HEK293 (cell line): Measurements from ENCODE around the gene ITGAL.

Experiments used
- GLIS1 ChIP-seq: fragments of 450-650 bp; formaldehyde crosslinking; IDR thresholded peaks from 2 replicates; pipeline ENCODE4 v1.5.1; 2016; ENCODE audit warnings: missing biosample characterization, missing genetic modification characterization
- GLIS2 ChIP-seq: fragments of 450-650 bp; formaldehyde crosslinking; IDR thresholded peaks from 2 replicates; pipeline ENCODE4 v1.5.1; 2016; ENCODE audit warnings: missing biosample characterization, missing genetic modification characterization
- IKZF3 ChIP-seq: fragments of 450-650 bp; IDR thresholded peaks from 2 replicates; pipeline ENCODE4 v1.5.0; 2018; ENCODE audit warnings: missing biosample characterization, mild to moderate bottlenecking, missing genetic modification characterization, moderate library complexity
- KLF10 ChIP-seq: fragments of 450-650 bp; IDR thresholded peaks from 2 replicates; pipeline ENCODE4 v1.5.1; 2018; ENCODE audit warnings: missing biosample characterization, mild to moderate bottlenecking, missing genetic modification characterization
- OSR2 ChIP-seq: fragments of 450-650 bp; formaldehyde crosslinking; IDR thresholded peaks from 2 replicates; pipeline ENCODE4 v1.5.1; 2016; ENCODE audit warnings: missing biosample characterization, missing genetic modification characterization
- SETDB1 ChIP-seq: IDR thresholded peaks from one replicate; pipeline ENCODE4 v1.6.1; 2017; ENCODE audit warnings: mild to moderate bottlenecking, low read length, moderate library complexity, mixed read lengths; ENCODE audit not compliant: insufficient read length
- SP3 ChIP-seq: fragments of 450-650 bp; formaldehyde crosslinking; IDR thresholded peaks from 2 replicates; pipeline ENCODE4 v1.5.1; 2016; ENCODE audit warnings: missing biosample characterization, missing genetic modification characterization
- ZBTB20 ChIP-seq: fragments of 450-650 bp; formaldehyde crosslinking; IDR thresholded peaks from 2 replicates; pipeline ENCODE4 v1.5.1; 2016; ENCODE audit warnings: missing biosample characterization, missing genetic modification characterization
- ZFP69B ChIP-seq: fragments of 450-650 bp; formaldehyde crosslinking; IDR thresholded peaks from 2 replicates; pipeline ENCODE4 v1.5.1; 2016; ENCODE audit warnings: missing biosample characterization, missing genetic modification characterization
- ZIC2 ChIP-seq: fragments of 450-650 bp; formaldehyde crosslinking; IDR thresholded peaks from 2 replicates; pipeline ENCODE4 v1.5.1; 2016; ENCODE audit warnings: missing biosample characterization, missing genetic modification characterization
- ZNF114 ChIP-seq: fragments of 450-650 bp; formaldehyde crosslinking; IDR thresholded peaks from 2 replicates; pipeline ENCODE4 v1.5.0; 2017; ENCODE audit warnings: missing biosample characterization, missing genetic modification characterization
- ZNF146 ChIP-seq: fragments of 450-650 bp; formaldehyde crosslinking; IDR thresholded peaks from 2 replicates; pipeline ENCODE4 v1.5.1; 2016; ENCODE audit warnings: missing biosample characterization, missing genetic modification characterization
- ZNF19 ChIP-seq: fragments of 450-650 bp; formaldehyde crosslinking; IDR thresholded peaks from 2 replicates; pipeline ENCODE4; 2016; ENCODE audit warnings: missing biosample characterization, missing genetic modification characterization, low read depth
- ZNF239 ChIP-seq: fragments of 450-650 bp; formaldehyde crosslinking; IDR thresholded peaks from 2 replicates; pipeline ENCODE4 v1.5.1; 2016; ENCODE audit warnings: missing biosample characterization, missing genetic modification characterization
- ZNF37A ChIP-seq: fragments of 450-650 bp; IDR thresholded peaks from 2 replicates; pipeline ENCODE4 v1.5.1; 2018; ENCODE audit warnings: missing biosample characterization, missing genetic modification characterization
- ZNF391 ChIP-seq: fragments of 450-650 bp; formaldehyde crosslinking; IDR thresholded peaks from 2 replicates; pipeline ENCODE4 v1.5.1; 2016; ENCODE audit warnings: low read depth, missing biosample characterization, missing genetic modification characterization, borderline replicate concordance
- ZNF501 ChIP-seq: fragments of 450-650 bp; formaldehyde crosslinking; IDR thresholded peaks from 2 replicates; pipeline ENCODE4 v1.5.1; 2016; ENCODE audit warnings: missing biosample characterization, missing genetic modification characterization
- ZNF664 ChIP-seq: fragments of 450-650 bp; formaldehyde crosslinking; IDR thresholded peaks from 2 replicates; pipeline ENCODE4 v1.5.1; 2016; ENCODE audit warnings: missing biosample characterization, missing genetic modification characterization
- ZNF768 ChIP-seq: fragments of 450-650 bp; formaldehyde crosslinking; IDR thresholded peaks from 2 replicates; pipeline ENCODE4 v1.5.1; 2018; ENCODE audit warnings: missing biosample characterization, mild to moderate bottlenecking, missing genetic modification characterization
- ZNF777 ChIP-seq: fragments of 450-650 bp; formaldehyde crosslinking; IDR thresholded peaks from 2 replicates; pipeline ENCODE4 v1.5.1; 2017; ENCODE audit warnings: missing biosample characterization, missing genetic modification characterization, borderline replicate concordance
- ZXDB ChIP-seq: fragments of 450-650 bp; formaldehyde crosslinking; IDR thresholded peaks from 2 replicates; pipeline ENCODE4 v1.5.1; 2016; ENCODE audit warnings: missing biosample characterization, missing genetic modification characterization
- TF ChIP-seq, protein P1 (sequence below): fragments of 450-650 bp; formaldehyde crosslinking; IDR thresholded peaks from 2 replicates; pipeline ENCODE4 v1.5.1; 2017; ENCODE audit warnings: missing biosample characterization, missing genetic modification characterization
- TF ChIP-seq, protein P2 (sequence below): fragments of 450-650 bp; formaldehyde crosslinking; IDR thresholded peaks from 2 replicates; pipeline ENCODE4 v1.5.1; 2016; ENCODE audit warnings: missing biosample characterization, missing genetic modification characterization, borderline replicate concordance
- TF ChIP-seq, protein P3 (sequence below): fragments of 450-650 bp; formaldehyde crosslinking; IDR thresholded peaks from 2 replicates; pipeline ENCODE4 v1.5.1; 2017; ENCODE audit warnings: missing biosample characterization, missing genetic modification characterization
- TF ChIP-seq, protein P4 (sequence below): fragments of 450-650 bp; formaldehyde crosslinking; IDR thresholded peaks from 2 replicates; pipeline ENCODE4 v1.5.1; 2016; ENCODE audit warnings: missing biosample characterization, missing genetic modification characterization
- TF ChIP-seq, protein P5 (sequence below): sonication (generic); formaldehyde crosslinking; IDR thresholded peaks from 2 replicates; pipeline ENCODE4 v1.8.1; 2022; ENCODE audit warnings: mild to moderate bottlenecking, moderate library complexity, missing genetic modification reagents
- TF ChIP-seq, protein P6 (sequence below): fragments of 450-650 bp; formaldehyde crosslinking; IDR thresholded peaks from 2 replicates; pipeline ENCODE4 v1.5.1; 2016; ENCODE audit warnings: missing biosample characterization, missing genetic modification characterization

ITGAL gene

DNA sequence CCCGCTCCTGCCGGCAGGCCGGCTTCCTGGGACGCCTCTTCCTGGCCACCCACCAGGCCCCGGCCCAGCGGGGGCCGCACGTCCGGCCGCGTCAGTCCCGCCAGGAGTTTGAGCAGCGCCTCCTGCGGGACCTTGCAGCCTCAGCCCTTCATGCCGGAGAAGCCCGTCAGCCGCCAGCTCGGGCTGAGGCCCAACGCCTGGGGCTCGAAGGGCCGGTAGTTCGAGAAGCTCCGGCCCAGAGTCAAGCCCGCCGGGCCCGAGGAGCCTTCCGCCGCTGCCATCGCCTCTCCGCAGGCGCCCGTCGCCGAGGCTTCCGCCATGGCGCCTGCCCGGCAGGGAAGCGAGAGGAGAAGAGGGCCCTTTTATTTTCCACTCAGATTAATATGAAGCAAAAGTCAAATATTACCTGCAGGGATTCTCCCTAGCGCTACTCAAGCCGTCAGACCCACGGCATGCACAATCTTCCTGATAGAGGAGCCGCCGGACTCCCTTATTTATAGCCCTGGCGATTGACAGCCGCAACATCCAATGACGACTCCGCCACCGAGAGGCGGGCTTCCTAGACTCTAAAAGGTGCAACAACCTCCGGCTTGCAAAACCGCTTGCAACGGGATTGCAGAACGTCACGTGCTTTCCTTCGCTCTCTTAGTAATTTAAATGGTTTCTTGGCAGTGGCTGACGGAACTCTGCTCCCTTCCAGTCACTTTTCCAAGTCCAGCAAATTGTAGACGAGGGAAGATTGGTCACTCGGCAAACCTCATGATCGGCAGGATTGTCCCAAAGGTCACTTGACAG, 26.9 kb upstream of the ITGAL start, which contains the start of gene SEPHS2 (continued):
- TF ChIP-seq ZNF768 (tag by site-specific recombination) (no peak), ZNF114 (tag by site-specific recombination) (peak; percentile 99), GLIS2 (tag by site-specific recombination) (peak; percentile 86), ZNF146 (tag by site-specific recombination) (no peak), ZIC2 (tag by site-specific recombination) (peak; percentile 97), SP3 (peak; percentile 85), GLIS1 (tag by site-specific recombination) (peak; percentile 84), ZNF19 (tag by site-specific recombination) (no peak), ZFP69B (tag by site-specific recombination) (peak; percentile 79), ZNF501 (peak; percentile 74), ZXDB (tag by site-specific recombination) (peak; percentile 79), ZNF391 (peak; percentile 80), ZNF37A (tag by site-specific recombination) (no peak), IKZF3 (tag by site-specific recombination) (peak; percentile 93), ZNF664 (tag by site-specific recombination) (peak; percentile 99), ZNF777 (tag by site-specific recombination) (no peak; the same call in 1 of the 2 replicates), ZNF239 (tag by site-specific recombination) (0 out of 2 replicates have a peak, but pooled peaks have one; percentile 43), OSR2 (tag by site-specific recombination) (no peak), KLF10 (peak; percentile 64; the same call in 1 of the 2 replicates), ZBTB20 (tag by site-specific recombination) (peak; percentile 58), SETDB1 (peak; percentile 81)
- TF ChIP-seq, protein P1, sequence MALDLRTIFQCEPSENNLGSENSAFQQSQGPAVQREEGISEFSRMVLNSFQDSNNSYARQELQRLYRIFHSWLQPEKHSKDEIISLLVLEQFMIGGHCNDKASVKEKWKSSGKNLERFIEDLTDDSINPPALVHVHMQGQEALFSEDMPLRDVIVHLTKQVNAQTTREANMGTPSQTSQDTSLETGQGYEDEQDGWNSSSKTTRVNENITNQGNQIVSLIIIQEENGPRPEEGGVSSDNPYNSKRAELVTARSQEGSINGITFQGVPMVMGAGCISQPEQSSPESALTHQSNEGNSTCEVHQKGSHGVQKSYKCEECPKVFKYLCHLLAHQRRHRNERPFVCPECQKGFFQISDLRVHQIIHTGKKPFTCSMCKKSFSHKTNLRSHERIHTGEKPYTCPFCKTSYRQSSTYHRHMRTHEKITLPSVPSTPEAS (tag by site-specific recombination): no peak
- TF ChIP-seq, protein P2, sequence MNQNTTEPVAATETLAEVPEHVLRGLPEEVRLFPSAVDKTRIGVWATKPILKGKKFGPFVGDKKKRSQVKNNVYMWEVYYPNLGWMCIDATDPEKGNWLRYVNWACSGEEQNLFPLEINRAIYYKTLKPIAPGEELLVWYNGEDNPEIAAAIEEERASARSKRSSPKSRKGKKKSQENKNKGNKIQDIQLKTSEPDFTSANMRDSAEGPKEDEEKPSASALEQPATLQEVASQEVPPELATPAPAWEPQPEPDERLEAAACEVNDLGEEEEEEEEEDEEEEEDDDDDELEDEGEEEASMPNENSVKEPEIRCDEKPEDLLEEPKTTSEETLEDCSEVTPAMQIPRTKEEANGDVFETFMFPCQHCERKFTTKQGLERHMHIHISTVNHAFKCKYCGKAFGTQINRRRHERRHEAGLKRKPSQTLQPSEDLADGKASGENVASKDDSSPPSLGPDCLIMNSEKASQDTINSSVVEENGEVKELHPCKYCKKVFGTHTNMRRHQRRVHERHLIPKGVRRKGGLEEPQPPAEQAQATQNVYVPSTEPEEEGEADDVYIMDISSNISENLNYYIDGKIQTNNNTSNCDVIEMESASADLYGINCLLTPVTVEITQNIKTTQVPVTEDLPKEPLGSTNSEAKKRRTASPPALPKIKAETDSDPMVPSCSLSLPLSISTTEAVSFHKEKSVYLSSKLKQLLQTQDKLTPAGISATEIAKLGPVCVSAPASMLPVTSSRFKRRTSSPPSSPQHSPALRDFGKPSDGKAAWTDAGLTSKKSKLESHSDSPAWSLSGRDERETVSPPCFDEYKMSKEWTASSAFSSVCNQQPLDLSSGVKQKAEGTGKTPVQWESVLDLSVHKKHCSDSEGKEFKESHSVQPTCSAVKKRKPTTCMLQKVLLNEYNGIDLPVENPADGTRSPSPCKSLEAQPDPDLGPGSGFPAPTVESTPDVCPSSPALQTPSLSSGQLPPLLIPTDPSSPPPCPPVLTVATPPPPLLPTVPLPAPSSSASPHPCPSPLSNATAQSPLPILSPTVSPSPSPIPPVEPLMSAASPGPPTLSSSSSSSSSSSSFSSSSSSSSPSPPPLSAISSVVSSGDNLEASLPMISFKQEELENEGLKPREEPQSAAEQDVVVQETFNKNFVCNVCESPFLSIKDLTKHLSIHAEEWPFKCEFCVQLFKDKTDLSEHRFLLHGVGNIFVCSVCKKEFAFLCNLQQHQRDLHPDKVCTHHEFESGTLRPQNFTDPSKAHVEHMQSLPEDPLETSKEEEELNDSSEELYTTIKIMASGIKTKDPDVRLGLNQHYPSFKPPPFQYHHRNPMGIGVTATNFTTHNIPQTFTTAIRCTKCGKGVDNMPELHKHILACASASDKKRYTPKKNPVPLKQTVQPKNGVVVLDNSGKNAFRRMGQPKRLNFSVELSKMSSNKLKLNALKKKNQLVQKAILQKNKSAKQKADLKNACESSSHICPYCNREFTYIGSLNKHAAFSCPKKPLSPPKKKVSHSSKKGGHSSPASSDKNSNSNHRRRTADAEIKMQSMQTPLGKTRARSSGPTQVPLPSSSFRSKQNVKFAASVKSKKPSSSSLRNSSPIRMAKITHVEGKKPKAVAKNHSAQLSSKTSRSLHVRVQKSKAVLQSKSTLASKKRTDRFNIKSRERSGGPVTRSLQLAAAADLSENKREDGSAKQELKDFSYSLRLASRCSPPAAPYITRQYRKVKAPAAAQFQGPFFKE (tag by site-specific recombination): no peak
- TF ChIP-seq, protein P3, sequence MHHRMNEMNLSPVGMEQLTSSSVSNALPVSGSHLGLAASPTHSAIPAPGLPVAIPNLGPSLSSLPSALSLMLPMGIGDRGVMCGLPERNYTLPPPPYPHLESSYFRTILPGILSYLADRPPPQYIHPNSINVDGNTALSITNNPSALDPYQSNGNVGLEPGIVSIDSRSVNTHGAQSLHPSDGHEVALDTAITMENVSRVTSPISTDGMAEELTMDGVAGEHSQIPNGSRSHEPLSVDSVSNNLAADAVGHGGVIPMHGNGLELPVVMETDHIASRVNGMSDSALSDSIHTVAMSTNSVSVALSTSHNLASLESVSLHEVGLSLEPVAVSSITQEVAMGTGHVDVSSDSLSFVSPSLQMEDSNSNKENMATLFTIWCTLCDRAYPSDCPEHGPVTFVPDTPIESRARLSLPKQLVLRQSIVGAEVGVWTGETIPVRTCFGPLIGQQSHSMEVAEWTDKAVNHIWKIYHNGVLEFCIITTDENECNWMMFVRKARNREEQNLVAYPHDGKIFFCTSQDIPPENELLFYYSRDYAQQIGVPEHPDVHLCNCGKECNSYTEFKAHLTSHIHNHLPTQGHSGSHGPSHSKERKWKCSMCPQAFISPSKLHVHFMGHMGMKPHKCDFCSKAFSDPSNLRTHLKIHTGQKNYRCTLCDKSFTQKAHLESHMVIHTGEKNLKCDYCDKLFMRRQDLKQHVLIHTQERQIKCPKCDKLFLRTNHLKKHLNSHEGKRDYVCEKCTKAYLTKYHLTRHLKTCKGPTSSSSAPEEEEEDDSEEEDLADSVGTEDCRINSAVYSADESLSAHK: peak; percentile 60
- TF ChIP-seq, protein P4, sequence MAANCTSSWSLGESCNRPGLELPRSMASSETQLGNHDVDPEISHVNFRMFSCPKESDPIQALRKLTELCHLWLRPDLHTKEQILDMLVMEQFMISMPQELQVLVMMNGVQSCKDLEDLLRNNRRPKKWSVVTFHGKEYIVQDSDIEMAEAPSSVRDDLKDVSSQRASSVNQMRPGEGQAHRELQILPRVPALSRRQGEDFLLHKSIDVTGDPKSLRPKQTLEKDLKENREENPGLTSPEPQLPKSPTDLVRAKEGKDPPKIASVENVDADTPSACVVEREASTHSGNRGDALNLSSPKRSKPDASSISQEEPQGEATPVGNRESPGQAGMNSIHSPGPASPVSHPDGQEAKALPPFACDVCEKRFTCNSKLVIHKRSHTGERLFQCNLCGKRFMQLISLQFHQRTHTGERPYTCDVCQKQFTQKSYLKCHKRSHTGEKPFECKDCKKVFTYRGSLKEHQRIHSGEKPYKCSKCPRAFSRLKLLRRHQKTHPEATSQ (tag by site-specific recombination): peak; percentile 46; the same call in 1 of the 2 replicates
- TF ChIP-seq, protein P5, sequence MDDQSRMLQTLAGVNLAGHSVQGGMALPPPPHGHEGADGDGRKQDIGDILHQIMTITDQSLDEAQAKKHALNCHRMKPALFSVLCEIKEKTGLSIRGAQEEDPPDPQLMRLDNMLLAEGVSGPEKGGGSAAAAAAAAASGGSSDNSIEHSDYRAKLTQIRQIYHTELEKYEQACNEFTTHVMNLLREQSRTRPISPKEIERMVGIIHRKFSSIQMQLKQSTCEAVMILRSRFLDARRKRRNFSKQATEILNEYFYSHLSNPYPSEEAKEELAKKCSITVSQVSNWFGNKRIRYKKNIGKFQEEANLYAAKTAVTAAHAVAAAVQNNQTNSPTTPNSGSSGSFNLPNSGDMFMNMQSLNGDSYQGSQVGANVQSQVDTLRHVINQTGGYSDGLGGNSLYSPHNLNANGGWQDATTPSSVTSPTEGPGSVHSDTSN (CRISPR knock-in tag): 0 out of 2 replicates have a peak, but pooled peaks have one; percentile 71
- TF ChIP-seq, protein P6, sequence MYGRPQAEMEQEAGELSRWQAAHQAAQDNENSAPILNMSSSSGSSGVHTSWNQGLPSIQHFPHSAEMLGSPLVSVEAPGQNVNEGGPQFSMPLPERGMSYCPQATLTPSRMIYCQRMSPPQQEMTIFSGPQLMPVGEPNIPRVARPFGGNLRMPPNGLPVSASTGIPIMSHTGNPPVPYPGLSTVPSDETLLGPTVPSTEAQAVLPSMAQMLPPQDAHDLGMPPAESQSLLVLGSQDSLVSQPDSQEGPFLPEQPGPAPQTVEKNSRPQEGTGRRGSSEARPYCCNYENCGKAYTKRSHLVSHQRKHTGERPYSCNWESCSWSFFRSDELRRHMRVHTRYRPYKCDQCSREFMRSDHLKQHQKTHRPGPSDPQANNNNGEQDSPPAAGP (tag by site-specific recombination): peak; percentile 51; the same call in 1 of the 2 replicates
